ENCODE data around the gene DCP2.
A peak's percentile ranks its signal among the peaks of the same experiment; 100 is the strongest.

The DCP2 gene

GRCh38 chr5:112995764-112996618 lies 19.4 kb downstream of the DCP2 start:
- Histone ChIP-seq H2AFZ (ENCODE audit: low read length) (no peak overlapping the region), H3K4me3 (ENCODE audit: low read depth, low read length, poor library complexity, severe bottlenecking) (no peak overlapping the region), H3K27ac (ENCODE audit: low read depth, low read length, poor library complexity, severe bottlenecking) (no peak overlapping the region), H3F3A (ENCODE audit: insufficient read depth, low read length) (no peaks in the 10 kb centered on the region), H3K4me1 (ENCODE audit: insufficient read depth, low read length, severe bottlenecking) (peaks cover 5% of the 10 kb centered on the region), H4K20me1 (ENCODE audit: insufficient read depth, low read length) (peaks cover 4% of the 10 kb centered on the region; the same call in 1 of the 2 replicates), H3K9me2 (ENCODE audit: low read depth, low read length) (no peaks in the 10 kb centered on the region), H3K27me3 (ENCODE audit: insufficient read depth, low read length) (no peaks in the 10 kb centered on the region), H3K9me3 (ENCODE audit: low read length) (no peaks in the 10 kb centered on the region), H3K36me3 (ENCODE audit: insufficient read depth, low read length) (peaks cover 68% of the 10 kb centered on the region; the same call in 1 of the 2 replicates), H3K9ac (ENCODE audit: low read length) (no peak overlapping the region), H3K79me2 (ENCODE audit: insufficient read depth, low read length) (peaks cover 45% of the 10 kb centered on the region), H3K4me2 (ENCODE audit: low read length) (no peak overlapping the region)
- TF ChIP-seq CTCF (IDR thresholded peaks at IDR 0.05; ENCODE audit: low read length) (peak; percentile 94), EZH2 (IDR thresholded peaks at IDR 0.05; ENCODE audit: borderline replicate concordance, low read length) (no peak)

- Histone ChIP-seq H3K4me2 (ENCODE audit: low read length) (no peak overlapping the region), H3K79me2 (ENCODE audit: insufficient read depth, low read length) (peaks cover 36% of the 10 kb centered on the region), H2AFZ (ENCODE audit: low read length) (no peak overlapping the region), H4K20me1 (ENCODE audit: insufficient read depth, low read length) (0 out of 2 replicates have a peak, but pooled peaks cover 4% of the 10 kb centered on the region), H3K9ac (ENCODE audit: low read length) (no peak overlapping the region), H3K4me1 (ENCODE audit: insufficient read depth, low read length, severe bottlenecking) (no peaks in the 10 kb centered on the region), H3K27ac (ENCODE audit: low read depth, low read length, poor library complexity, severe bottlenecking) (no peak overlapping the region), H3K36me3 (ENCODE audit: insufficient read depth, low read length) (peaks cover 77% of the 10 kb centered on the region; the same call in 1 of the 2 replicates), H3K9me2 (ENCODE audit: low read depth, low read length) (no peaks in the 10 kb centered on the region), H3K4me3 (ENCODE audit: low read depth, low read length, poor library complexity, severe bottlenecking) (no peak overlapping the region), H3F3A (ENCODE audit: insufficient read depth, low read length) (no peaks in the 10 kb centered on the region), H3K27me3 (ENCODE audit: insufficient read depth, low read length) (no peaks in the 10 kb centered on the region), H3K9me3 (ENCODE audit: low read length) (no peaks in the 10 kb centered on the region)
- TF ChIP-seq CTCF (IDR thresholded peaks at IDR 0.05; ENCODE audit: low read length) = no peak
- no peak for TF ChIP-seq EZH2 (IDR thresholded peaks at IDR 0.05; ENCODE audit: borderline replicate concordance, low read length)
These were observed 20.3 kb downstream of the DCP2 start for GRCh38 chr5:112996830-112997374.

- Histone ChIP-seq H3K4me1 (ENCODE audit: insufficient read depth, low read length, severe bottlenecking) (no peaks in the 10 kb centered on the region), H3K9ac (ENCODE audit: low read length) (no peak overlapping the region), H4K20me1 (ENCODE audit: insufficient read depth, low read length) (0 out of 2 replicates have a peak, but pooled peaks cover 4% of the 10 kb centered on the region), H3K4me3 (ENCODE audit: low read depth, low read length, poor library complexity, severe bottlenecking) (no peak overlapping the region), H3K36me3 (ENCODE audit: insufficient read depth, low read length) (peaks cover 78% of the 10 kb centered on the region), H2AFZ (ENCODE audit: low read length) (no peak overlapping the region), H3K79me2 (ENCODE audit: insufficient read depth, low read length) (peaks cover 30% of the 10 kb centered on the region), H3F3A (ENCODE audit: insufficient read depth, low read length) (no peaks in the 10 kb centered on the region), H3K9me2 (ENCODE audit: low read depth, low read length) (no peaks in the 10 kb centered on the region), H3K4me2 (ENCODE audit: low read length) (no peak overlapping the region), H3K9me3 (ENCODE audit: low read length) (no peaks in the 10 kb centered on the region), H3K27me3 (ENCODE audit: insufficient read depth, low read length) (no peaks in the 10 kb centered on the region), H3K27ac (ENCODE audit: low read depth, low read length, poor library complexity, severe bottlenecking) (no peak overlapping the region)
- no peak for TF ChIP-seq CTCF (IDR thresholded peaks at IDR 0.05; ENCODE audit: low read length)
- TF ChIP-seq EZH2 (IDR thresholded peaks at IDR 0.05; ENCODE audit: borderline replicate concordance, low read length) = no peak
These were observed 21.7 kb downstream of the DCP2 start for GRCh38 chr5:112998296-112998695.

All from OCI-LY1 (cell line).